Glomerular visceral epithelial cell (primary cell): ENCODE measurements around the gene ITGA7.
A peak's percentile ranks its signal among the peaks of the same experiment; 100 is the strongest.

Experiments used
- DNase-seq: peaks from one replicate; pipeline ENCODE4 v3.0.0-alpha.2; 2016; ENCODE audit errors: extremely low spot score

Gene ITGA7, protein sequence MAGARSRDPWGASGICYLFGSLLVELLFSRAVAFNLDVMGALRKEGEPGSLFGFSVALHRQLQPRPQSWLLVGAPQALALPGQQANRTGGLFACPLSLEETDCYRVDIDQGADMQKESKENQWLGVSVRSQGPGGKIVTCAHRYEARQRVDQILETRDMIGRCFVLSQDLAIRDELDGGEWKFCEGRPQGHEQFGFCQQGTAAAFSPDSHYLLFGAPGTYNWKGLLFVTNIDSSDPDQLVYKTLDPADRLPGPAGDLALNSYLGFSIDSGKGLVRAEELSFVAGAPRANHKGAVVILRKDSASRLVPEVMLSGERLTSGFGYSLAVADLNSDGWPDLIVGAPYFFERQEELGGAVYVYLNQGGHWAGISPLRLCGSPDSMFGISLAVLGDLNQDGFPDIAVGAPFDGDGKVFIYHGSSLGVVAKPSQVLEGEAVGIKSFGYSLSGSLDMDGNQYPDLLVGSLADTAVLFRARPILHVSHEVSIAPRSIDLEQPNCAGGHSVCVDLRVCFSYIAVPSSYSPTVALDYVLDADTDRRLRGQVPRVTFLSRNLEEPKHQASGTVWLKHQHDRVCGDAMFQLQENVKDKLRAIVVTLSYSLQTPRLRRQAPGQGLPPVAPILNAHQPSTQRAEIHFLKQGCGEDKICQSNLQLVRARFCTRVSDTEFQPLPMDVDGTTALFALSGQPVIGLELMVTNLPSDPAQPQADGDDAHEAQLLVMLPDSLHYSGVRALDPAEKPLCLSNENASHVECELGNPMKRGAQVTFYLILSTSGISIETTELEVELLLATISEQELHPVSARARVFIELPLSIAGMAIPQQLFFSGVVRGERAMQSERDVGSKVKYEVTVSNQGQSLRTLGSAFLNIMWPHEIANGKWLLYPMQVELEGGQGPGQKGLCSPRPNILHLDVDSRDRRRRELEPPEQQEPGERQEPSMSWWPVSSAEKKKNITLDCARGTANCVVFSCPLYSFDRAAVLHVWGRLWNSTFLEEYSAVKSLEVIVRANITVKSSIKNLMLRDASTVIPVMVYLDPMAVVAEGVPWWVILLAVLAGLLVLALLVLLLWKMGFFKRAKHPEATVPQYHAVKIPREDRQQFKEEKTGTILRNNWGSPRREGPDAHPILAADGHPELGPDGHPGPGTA

GRCh38 chr12:55707841-55708694, at the start of gene ITGA7:
ITGA7 (minus strand) TSS chr12:55707904; CDS start chr12:55707682, 222 bp downstream.
- peak; percentile 36 for DNase-seq

DNA sequence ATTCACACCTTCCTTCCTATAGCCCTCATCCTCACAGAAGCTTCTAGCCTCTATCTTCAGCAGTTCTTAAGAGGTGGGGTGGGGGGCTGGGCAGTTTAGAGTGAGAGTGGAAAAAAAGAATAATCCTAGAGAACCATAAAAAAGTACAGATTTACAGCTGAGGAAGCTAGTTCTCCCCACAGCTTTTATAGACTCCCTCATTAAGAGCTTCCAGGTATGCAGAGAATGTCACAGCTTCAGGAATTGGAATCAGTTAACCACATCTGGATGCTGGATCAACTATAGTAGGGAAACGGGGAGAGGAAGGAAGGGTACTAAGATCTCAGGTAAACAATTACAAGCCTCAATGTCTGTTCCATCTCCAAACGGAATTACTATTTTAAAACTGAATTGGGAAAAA, 47.5 kb upstream of the ITGA7 start:
- DNase-seq = no peak

DNA sequence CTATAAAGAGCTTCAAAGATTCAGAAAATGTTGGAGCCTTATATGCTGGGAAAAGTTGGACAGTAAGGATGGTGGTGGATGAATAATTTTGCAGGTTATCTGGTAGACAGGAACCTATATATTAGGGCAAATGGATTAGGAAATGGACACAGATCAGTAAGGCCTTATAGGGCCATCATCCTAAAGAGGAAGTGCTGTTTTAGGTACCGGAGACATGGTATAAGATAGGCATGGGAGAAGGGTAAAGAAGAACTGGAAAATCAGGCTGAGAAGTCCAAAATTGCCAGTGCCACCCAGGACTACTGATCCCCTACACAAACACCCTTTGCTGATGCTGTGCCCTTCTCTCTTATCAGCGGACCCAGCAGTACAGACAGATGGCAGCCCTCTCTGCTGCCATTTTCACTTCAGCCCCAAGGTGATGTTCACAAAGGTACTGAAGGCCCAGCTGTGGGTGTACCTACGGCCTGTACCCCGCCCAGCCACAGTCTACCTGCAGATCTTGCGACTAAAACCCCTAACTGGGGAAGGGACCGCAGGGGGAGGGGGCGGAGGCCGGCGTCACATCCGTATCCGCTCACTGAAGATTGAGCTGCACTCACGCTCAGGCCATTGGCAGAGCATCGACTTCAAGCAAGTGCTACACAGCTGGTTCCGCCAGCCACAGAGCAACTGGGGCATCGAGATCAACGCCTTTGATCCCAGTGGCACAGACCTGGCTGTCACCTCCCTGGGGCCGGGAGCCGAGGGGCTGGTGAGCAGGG, 40.7 kb upstream of the ITGA7 start:
- DNase-seq = no peak

DNA sequence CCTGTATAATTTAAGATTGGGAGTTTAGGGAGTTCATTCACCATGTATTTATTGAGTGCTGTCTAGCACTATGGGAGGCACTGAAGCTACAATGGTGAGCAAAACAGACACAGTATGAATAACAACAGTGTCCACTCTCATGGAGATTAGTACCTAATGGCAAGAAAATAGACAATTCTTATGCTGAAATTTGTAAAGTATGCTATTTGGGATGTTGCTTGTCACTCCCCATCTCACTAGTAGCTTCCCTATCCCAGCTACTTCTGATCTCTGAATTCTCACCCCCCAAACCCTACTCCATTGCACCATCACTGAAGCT, 39.2 kb upstream of the ITGA7 start:
- DNase-seq = no peak

DNA sequence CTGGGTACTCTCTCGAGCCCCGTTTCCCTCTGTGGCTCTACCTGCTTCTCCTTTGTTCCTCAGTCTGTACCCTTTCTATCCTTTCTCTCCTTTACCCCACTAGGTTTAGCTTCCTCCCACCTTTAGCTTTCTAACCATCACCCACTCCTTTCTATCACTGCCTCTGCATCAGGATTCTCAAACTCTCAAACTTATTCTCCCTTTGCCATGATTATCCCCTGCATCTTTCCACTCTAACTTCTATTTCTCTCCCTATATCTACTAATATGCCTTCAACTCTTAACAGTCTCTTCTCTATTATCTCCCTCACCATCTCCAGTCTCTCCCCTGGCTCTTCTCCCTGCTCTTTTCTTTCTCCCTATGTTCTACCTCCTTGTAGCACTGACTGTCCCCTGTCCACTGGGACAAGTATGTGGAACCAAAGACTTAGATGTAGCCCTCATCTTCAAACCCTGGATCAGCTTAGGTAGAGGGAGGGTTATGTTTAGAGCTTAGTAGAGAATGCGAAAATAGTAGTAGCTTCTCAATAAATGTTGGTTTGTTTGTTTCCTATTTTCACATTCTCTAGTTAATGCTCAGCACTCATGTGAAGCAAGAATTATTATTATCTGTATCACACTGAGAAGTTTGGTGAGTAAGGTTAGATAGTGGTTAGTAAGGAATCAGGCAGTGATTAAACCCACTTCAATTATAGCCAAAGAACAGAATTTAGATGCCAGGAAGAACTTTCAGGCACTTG, 38.6 kb upstream of the ITGA7 start:
- no peak for DNase-seq

DNA sequence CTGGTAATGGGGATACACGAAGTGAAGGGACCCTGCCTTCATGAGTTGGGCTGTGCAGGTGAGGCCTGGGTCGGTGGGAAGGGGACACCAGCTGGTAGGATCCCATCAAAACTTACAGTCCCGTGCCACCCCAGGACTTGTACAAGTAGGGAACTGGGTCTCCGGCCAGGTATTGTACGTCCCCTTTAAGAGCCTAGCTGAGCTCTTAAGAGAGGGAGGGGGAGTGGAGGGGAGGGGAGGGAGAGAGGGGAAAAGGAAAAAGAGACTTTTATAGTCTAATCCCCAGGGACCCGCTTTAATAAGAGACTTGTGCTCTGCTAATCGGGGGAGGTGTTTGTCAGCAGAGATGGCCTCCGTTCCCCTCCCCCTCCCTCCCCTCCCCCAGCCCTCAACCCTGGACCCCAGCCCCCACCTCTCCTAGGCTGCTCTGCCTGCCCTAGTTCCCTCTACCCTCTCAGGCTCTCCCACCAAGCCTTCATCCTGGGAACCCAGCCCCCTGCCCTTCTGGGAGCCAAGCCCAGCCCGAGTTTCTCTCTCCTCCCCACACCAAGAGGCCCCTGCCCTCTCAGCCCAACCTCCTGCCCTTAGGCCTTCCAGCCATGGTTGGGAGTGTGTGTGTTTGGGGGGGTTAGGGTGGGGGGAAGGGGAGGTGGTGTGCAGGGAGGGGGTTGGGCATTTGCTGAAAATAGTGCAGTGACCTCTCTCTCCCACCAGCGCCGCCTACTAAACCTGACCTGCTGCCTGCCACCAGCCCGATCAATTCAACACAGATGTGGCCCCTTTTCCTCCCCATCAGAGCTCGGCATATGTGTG, 37.9 kb upstream of the ITGA7 start:
- DNase-seq = no peak

DNA sequence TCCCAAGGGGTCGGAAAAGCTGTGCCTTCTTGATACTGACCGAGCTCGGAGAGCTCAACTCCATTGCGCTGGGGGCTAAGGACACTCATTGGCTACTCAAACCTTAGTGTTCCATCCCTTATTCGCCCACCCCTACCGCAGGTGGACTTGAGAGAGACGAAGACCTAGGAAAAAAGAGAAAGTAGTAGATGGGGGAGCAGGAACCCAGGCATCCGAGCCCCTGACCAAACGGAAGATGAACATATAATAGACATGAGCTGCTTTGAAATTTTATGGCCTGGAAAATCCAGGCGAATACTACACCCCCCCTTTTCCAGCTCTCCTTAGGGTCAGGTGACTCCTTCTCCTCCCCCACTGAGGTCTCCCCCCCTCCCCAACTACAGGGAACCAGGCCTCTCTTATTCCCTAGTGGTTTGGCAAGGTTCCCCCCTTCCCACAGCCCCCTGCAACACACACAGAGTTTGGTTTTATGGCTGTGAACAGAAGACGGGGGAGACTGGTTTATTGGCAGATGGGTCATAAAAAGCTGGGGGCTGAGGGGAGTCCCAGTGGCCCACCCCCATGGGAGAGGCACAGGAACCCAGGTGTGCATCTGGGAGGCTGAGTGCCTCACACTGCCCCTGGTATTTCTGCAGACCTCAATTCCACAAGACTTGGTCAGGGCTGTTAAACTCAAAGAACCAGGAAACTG, 36.8 kb upstream of the ITGA7 start:
- DNase-seq = no peak

GRCh38 chr12:55743406-55744339, 36.0 kb upstream of the ITGA7 start:
- peak; percentile 63 for DNase-seq

- DNase-seq = peak; percentile 82
Measured at GRCh38 chr12:55742719-55743405, 35.2 kb upstream of the ITGA7 start, which contains the start of gene GDF11. GDF11 (plus strand) TSS chr12:55743122; CDS start chr12:55743317, 195 bp downstream.

GRCh38 chr12:55741931-55742680, 34.4 kb upstream of the ITGA7 start:
- DNase-seq = no peak

- DNase-seq = no peak
Measured at GRCh38 chr12:55739025-55739378, 31.3 kb upstream of the ITGA7 start.

DNA sequence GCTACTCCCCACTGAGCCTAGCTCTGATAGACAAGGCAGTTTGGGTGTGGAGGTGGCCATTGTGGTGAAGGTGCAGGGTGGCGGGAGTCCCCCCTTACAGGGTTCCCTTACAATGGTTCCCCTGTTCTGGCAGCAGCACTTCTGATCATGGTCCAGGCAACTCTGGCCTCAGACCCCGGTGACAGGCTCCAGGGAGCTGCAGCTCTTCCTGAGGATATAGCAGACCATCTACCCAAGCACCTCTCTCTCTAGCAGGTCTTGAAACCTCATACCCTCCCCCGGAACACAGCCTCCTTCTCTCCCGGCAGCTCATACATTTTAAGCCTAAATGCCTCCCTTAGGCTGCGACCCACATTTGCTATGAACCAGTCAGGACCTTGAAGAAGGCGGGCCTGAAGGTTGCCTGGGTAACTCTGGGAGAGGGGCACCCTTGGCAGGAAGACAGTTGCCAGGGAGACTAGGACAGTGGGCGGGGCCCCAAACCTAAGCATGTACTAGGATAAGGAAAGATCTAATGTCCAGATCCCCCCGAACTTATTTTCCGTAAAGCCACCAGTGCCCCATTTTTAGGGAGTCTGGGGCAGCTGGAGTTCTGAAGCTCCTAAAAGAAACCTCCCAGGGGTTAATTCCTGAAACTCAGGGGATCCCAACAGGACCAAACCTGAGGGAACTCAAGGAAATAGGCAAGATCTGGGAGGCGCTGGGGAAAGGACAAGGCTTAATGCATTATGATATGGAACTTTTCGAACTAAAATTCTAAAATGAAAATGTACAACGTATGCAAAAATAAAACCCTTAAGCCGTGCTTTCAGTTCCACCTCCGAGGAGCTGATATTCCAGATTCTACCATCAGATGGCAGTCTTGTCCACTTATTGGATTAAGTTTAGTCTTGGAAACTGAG, 30.7 kb upstream of the ITGA7 start:
- peak; percentile 83 for DNase-seq

DNA sequence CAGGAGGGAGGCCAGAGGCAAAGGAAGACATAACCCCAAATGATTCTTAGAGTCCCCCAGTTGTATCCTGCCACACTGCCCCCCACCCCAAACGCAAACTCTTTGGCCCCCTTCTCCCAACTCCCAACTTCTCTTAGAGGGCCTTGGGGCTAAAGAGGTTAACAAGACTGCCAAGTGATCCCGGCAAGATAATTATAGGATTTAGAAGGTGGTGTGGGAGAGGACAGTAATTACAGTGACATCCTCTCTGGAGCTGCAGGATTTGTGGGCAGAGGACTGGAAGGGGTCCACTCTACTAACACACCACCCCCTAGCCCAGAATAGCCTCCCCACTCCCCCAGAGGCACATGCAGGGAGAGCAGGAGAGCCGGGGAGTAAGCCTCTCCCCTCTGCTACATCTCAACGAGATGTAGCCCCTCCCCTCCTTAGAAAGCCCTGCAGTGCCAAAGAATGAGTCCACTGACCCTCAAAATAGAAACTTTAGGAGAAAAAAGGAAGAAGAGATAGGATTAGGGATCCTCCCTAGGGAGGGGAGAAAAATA, 29.9 kb upstream of the ITGA7 start:
- no peak for DNase-seq

- DNase-seq = peak; percentile 59
Measured at GRCh38 chr12:55736780-55737580, 29.3 kb upstream of the ITGA7 start.
